CD14-positive monocyte (primary cell): ENCODE measurements around the gene GPER1. TPM values are rescaled to one million over a fixed set of nuclear protein-coding genes. Genes with fewer than 3 reads are reported as not detected.

Experiments
- DNase-seq, 3 donors: peaks; one replicate each; pipeline ENCODE4 v3.0.0-alpha.2; 2011 to 2022
- H2AFZ ChIP-seq: 2 replicates; pipeline ENCODE4 v1.6.0; 2012; ENCODE audit warnings: mild to moderate bottlenecking, low read depth, low read length, inconsistent platforms; ENCODE audit not compliant: insufficient read depth, poor library complexity, severe bottlenecking
- H3K27ac ChIP-seq, 2 donors: 1 replicate in 1 of 2; 2 replicates in 1 of 2; pipeline ENCODE4 v1.5.1; 2012 to 2013; ENCODE audit warnings: low read length in 2 of 2, control low read depth in 1 of 2, inconsistent platforms in 1 of 2, low read depth in 1 of 2, mild to moderate bottlenecking in 1 of 2
- H3K27me3 ChIP-seq, 2 donors: one replicate each; pipeline versions ENCODE4 v1.6.0 to v1.6.1; 2011 to 2013; ENCODE audit warnings: low read length in 2 of 2; ENCODE audit not compliant: control insufficient read depth in 2 of 2, insufficient read depth in 2 of 2
- H3K36me3 ChIP-seq, 2 donors: replicated peaks in 1 of 2; 1 replicate in 1 of 2; 2 replicates in 1 of 2; pipeline versions ENCODE4 v1.5.1 to v1.6.1; 2012 to 2013; ENCODE audit warnings: low read length in 2 of 2, control low read depth in 1 of 2, inconsistent platforms in 1 of 2, mild to moderate bottlenecking in 1 of 2; ENCODE audit not compliant: insufficient read depth in 2 of 2, control insufficient read depth in 1 of 2
- H3K4me1 ChIP-seq, 2 donors: 1 replicate in 1 of 2; 2 replicates in 1 of 2; pipeline versions ENCODE4 v1.5.1 to v1.6.1; 2012 to 2013; ENCODE audit warnings: low read length in 2 of 2, control low read depth in 1 of 2, inconsistent platforms in 1 of 2, mild to moderate bottlenecking in 1 of 2, moderate library complexity in 1 of 2; ENCODE audit not compliant: insufficient read depth in 2 of 2, control insufficient read depth in 1 of 2
- H3K4me2 ChIP-seq: replicated peaks from 2 replicates; pipeline ENCODE3; 2012; ENCODE audit warnings: low read length, moderate library complexity, mild to moderate bottlenecking; ENCODE audit not compliant: poor library complexity, severe bottlenecking; ENCODE audit errors: extremely low read depth
- H3K4me3 ChIP-seq, 3 experiments: fragments of 200-600 bp in 1 of 3; sonication (generic) in 1 of 3; replicated peaks in 1 of 3; 1 replicate in 2 of 3; 2 replicates in 1 of 3; pipeline ENCODE4 v1.5.1; 2011 to 2013; ENCODE audit warnings: low read length in 3 of 3, mild to moderate bottlenecking in 3 of 3, control low read depth in 2 of 3, low read depth in 2 of 3, inconsistent platforms in 1 of 3, moderate library complexity in 1 of 3
- H3K79me2 ChIP-seq: 2 replicates; pipeline ENCODE4 v1.6.0; 2012; ENCODE audit warnings: mild to moderate bottlenecking, control low read depth, inconsistent platforms, low read length, moderate library complexity; ENCODE audit not compliant: insufficient read depth
- H3K9ac ChIP-seq: 2 replicates; pipeline ENCODE4 v1.6.0; 2017; ENCODE audit warnings: low read length, mild to moderate bottlenecking; ENCODE audit not compliant: insufficient read depth, poor library complexity, severe bottlenecking
- H3K9me3 ChIP-seq, 2 donors: replicated peaks in 1 of 2; 1 replicate in 1 of 2; 2 replicates in 1 of 2; pipeline versions ENCODE4 v1.5.1 to v1.6.1; 2012 to 2013; ENCODE audit warnings: low read length in 2 of 2, control low read depth in 1 of 2; ENCODE audit not compliant: control insufficient read depth in 1 of 2, insufficient read depth in 1 of 2
- H4K20me1 ChIP-seq: 2 replicates; pipeline ENCODE4 v1.6.0; 2012; ENCODE audit warnings: mild to moderate bottlenecking, low read length, control low read depth, moderate library complexity; ENCODE audit not compliant: insufficient read depth
- H3K27ac Mint-ChIP-seq, 7 donors: one replicate each; pipeline ENCODE4 v1.8.0; 2020; ENCODE audit warnings: mild to moderate bottlenecking in 7 of 7, mixed read lengths in 7 of 7, moderate library complexity in 6 of 7, inconsistent platforms in 2 of 7
- H3K27me3 Mint-ChIP-seq, 3 donors: one replicate each; pipeline ENCODE4 v1.8.0; 2021 to 2022; ENCODE audit warnings: low read depth in 3 of 3, mild to moderate bottlenecking in 3 of 3, mixed read lengths in 3 of 3, moderate library complexity in 3 of 3, inconsistent platforms in 1 of 3
- H3K36me3 Mint-ChIP-seq, 2 donors: one replicate each; pipeline ENCODE4 v1.8.0; 2020; ENCODE audit warnings: mixed read lengths in 2 of 2, inconsistent platforms in 1 of 2, mild to moderate bottlenecking in 1 of 2
- H3K4me1 Mint-ChIP-seq: one replicate; pipeline ENCODE4 v1.8.0; 2020; ENCODE audit warnings: mild to moderate bottlenecking, mixed read lengths
- H3K4me3 Mint-ChIP-seq, 2 donors: one replicate each; pipeline ENCODE4 v1.8.0; 2020; ENCODE audit warnings: mild to moderate bottlenecking in 2 of 2, mixed read lengths in 2 of 2, moderate library complexity in 1 of 2
- H3K9me3 Mint-ChIP-seq, 7 donors: one replicate each; pipeline ENCODE4 v1.8.0; 2020 to 2022; ENCODE audit warnings: mixed read lengths in 7 of 7, mild to moderate bottlenecking in 6 of 7, moderate library complexity in 6 of 7, inconsistent platforms in 2 of 7
- CTCF ChIP-seq: fragments of 200-600 bp; IDR thresholded peaks from one replicate; pipeline ENCODE4 v1.8.0; 2022; ENCODE audit warnings: antibody characterized with exemption, mild to moderate bottlenecking
- WGBS: methylation state at CpG from one replicate; pipeline ENCODE4 v1.1.5; 2013; ENCODE audit warnings: missing lambda C conversion rate; ENCODE audit not compliant: insufficient coverage; 5-methylcytosine and 5-hydroxymethylcytosine counted together
- intact Hi-C, 2 donors: fragments of 100-400 bp; cut with micrococcal nuclease; formaldehyde crosslinking; loops; one replicate each; pipeline versions ENCODE4 v1.15.0 to v1.15.1; 2023
- polyA plus RNA-seq, 3 donors: library from polyadenylated mRNA; depleted of rRNA in 1 of 3; unstranded in 2 of 3; stranded (reverse) in 1 of 3; fragments of 300-500 nt in 2 of 3; fragments of >200 nt in 1 of 3; fragmentation: Illumina TruSeq in 2 of 3; gene quantifications; 1 replicate in 2 of 3; 2 replicates in 1 of 3; pipeline ENCODE4 v1.2.3, GENCODE V29; 2012 to 2021

The GPER1 gene
- polyA plus RNA-seq, 3 donors = 0.35 to 10.0 (median 4.1) TPM

- H3K9ac ChIP-seq = no peak overlapping the region
- H2AFZ ChIP-seq = no peak overlapping the region
- Mint-ChIP-seq H3K9me3 (peaks cover 0 to 11% (median 4%) of the 10 kb centered on the region in 7 donors), H3K36me3 (peaks cover 2 to 4% of the 10 kb centered on the region in 2 donors), H3K4me1 (peaks cover 20% of the 10 kb centered on the region), H3K4me3 (peak overlapping the region in 1 of 2 donors; percentile 83), H3K27ac (no peak overlapping the region), H3K27me3 (peaks cover 45 to 70% (median 49%) of the 10 kb centered on the region in 3 donors)
- H3K36me3 ChIP-seq = no peaks in the 10 kb centered on the region
- H3K4me2 ChIP-seq = no peak overlapping the region
- no peak overlapping the region for H3K4me3 ChIP-seq
- H3K9me3 ChIP-seq = peaks cover 0 to 13% of the 10 kb centered on the region in 2 donors
- intact Hi-C loops = no loop called here
- no peaks in the 10 kb centered on the region for H4K20me1 ChIP-seq
- peaks cover 14 to 20% of the 10 kb centered on the region in 2 donors for H3K4me1 ChIP-seq
- H3K27ac ChIP-seq = no peak overlapping the region
- 73% methylated on average over 25 of the region's 25 CpGs for WGBS
- H3K79me2 ChIP-seq = no peaks in the 10 kb centered on the region
- no peak for TF ChIP-seq CTCF
- no peak for DNase-seq
- peaks cover 11 to 32% of the 10 kb centered on the region in 2 donors for H3K27me3 ChIP-seq
Measured at GRCh38 chr7:1054438-1054837, 33.5 kb upstream of the GPER1 start.

- H3K4me2 ChIP-seq = no peak overlapping the region
- H3K27ac Mint-ChIP-seq = no peak overlapping the region
- H3K27me3 ChIP-seq = peaks cover 11 to 33% of the 10 kb centered on the region in 2 donors
- WGBS = 10% methylated on average over 30 of the region's 32 CpGs
- intact Hi-C loops = no loop called here
- H3K27me3 Mint-ChIP-seq = peaks cover 45 to 68% (median 50%) of the 10 kb centered on the region in 3 donors
- H3K4me1 ChIP-seq = peaks cover 14 to 20% of the 10 kb centered on the region in 2 donors
- peak overlapping the region in 1 of 2 donors; percentile 83 for H3K4me3 Mint-ChIP-seq
- no peak overlapping the region for H3K27ac ChIP-seq
- H3K36me3 Mint-ChIP-seq = peaks cover 2 to 4% of the 10 kb centered on the region in 2 donors
- no peak overlapping the region for H2AFZ ChIP-seq
- no peak for TF ChIP-seq CTCF
- no peaks in the 10 kb centered on the region for H3K79me2 ChIP-seq
- H4K20me1 ChIP-seq = no peaks in the 10 kb centered on the region
- no peak for DNase-seq
- H3K9ac ChIP-seq = no peak overlapping the region
- peaks cover 0 to 11% (median 5%) of the 10 kb centered on the region in 7 donors for H3K9me3 Mint-ChIP-seq
- H3K9me3 ChIP-seq = peaks cover 0 to 13% of the 10 kb centered on the region in 2 donors
- no peaks in the 10 kb centered on the region for H3K36me3 ChIP-seq
- no peak overlapping the region for H3K4me3 ChIP-seq
- H3K4me1 Mint-ChIP-seq = peaks cover 19% of the 10 kb centered on the region
Measured at GRCh38 chr7:1054861-1055450, 33.0 kb upstream of the GPER1 start.
